Natural killer cell (primary cell): ENCODE measurements around the gene EPHA2. TPM values are rescaled to one million over a fixed set of nuclear protein-coding genes. Genes with fewer than 3 reads are reported as not detected.

Experiments used
- ATAC-seq, 3 donors: fragments of 150-1000 bp in 2 of 3; fragments of 200-7000 bp in 1 of 3; cut with Tn5 transposase; 1 replicate in 1 of 3; 2 replicates in 2 of 3; pipeline ENCODE4 v1.10.0; 2021; ENCODE audit warnings: mild to moderate bottlenecking in 2 of 3, moderate library complexity in 2 of 3
- DNase-seq, 2 donors: peaks; one replicate each; pipeline versions ENCODE4 v3.0.0 to v3.0.0-alpha.2; 2013 to 2021; ENCODE audit warnings: mixed read lengths in 1 of 2
- H3K27ac ChIP-seq: one replicate; pipeline ENCODE4 v1.5.1; 2013; ENCODE audit warnings: mild to moderate bottlenecking, low read length
- H3K27me3 ChIP-seq: one replicate; pipeline ENCODE4 v1.6.1; 2013; ENCODE audit warnings: low read length; ENCODE audit not compliant: control insufficient read depth, insufficient read depth
- H3K36me3 ChIP-seq: one replicate; pipeline ENCODE4 v1.6.1; 2013; ENCODE audit warnings: low read length; ENCODE audit not compliant: control insufficient read depth, insufficient read depth
- H3K4me1 ChIP-seq: one replicate; pipeline ENCODE4 v1.6.1; 2013; ENCODE audit warnings: low read length; ENCODE audit not compliant: control insufficient read depth, insufficient read depth
- H3K4me3 ChIP-seq: one replicate; pipeline ENCODE4 v1.5.1; 2013; ENCODE audit warnings: low read length
- H3K9me3 ChIP-seq: one replicate; pipeline ENCODE4 v1.6.1; 2013; ENCODE audit warnings: low read length; ENCODE audit not compliant: control insufficient read depth, insufficient read depth
- H3K27ac Mint-ChIP-seq, 2 donors: one replicate each; pipeline ENCODE4 v1.8.0; 2022; ENCODE audit warnings: mild to moderate bottlenecking in 2 of 2, mixed read lengths in 2 of 2, moderate library complexity in 1 of 2
- H3K27me3 Mint-ChIP-seq, 2 donors: one replicate each; pipeline ENCODE4 v1.8.0; 2022; ENCODE audit warnings: low read depth in 2 of 2, mixed read lengths in 2 of 2
- H3K36me3 Mint-ChIP-seq: one replicate; pipeline ENCODE4 v1.8.0; 2022; ENCODE audit warnings: mixed read lengths
- H3K4me1 Mint-ChIP-seq, 2 donors: one replicate each; pipeline ENCODE4 v1.8.0; 2022; ENCODE audit warnings: mixed read lengths in 2 of 2
- H3K4me3 Mint-ChIP-seq: one replicate; pipeline ENCODE4 v1.8.0; 2022; ENCODE audit warnings: mild to moderate bottlenecking, moderate library complexity, mixed read lengths
- H3K9me3 Mint-ChIP-seq, 2 donors: one replicate each; pipeline ENCODE4 v1.8.0; 2022; ENCODE audit warnings: mixed read lengths in 2 of 2
- WGBS: methylation state at CpG from one replicate; pipeline ENCODE4 v1.1.7; 2013; ENCODE audit warnings: missing lambda C conversion rate; ENCODE audit not compliant: insufficient coverage; 5-methylcytosine and 5-hydroxymethylcytosine counted together
- intact Hi-C: fragments of 100-400 bp; cut with micrococcal nuclease; formaldehyde crosslinking; loops from one replicate; pipeline ENCODE4 v1.14.2; 2022
- total RNA-seq, 4 donors: library from RNA; stranded (reverse); fragments of 120-200 nt in 1 of 4; gene quantifications; one replicate each; pipeline versions ENCODE4 v1.2.3 to v1.2.4, GENCODE V29; 2013 to 2022
- TF ChIP-seq, protein P1 (sequence below): fragments of 200-600 bp; IDR thresholded peaks from one replicate; pipeline ENCODE4 v1.8.0; 2022; ENCODE audit warnings: antibody characterized with exemption

EPHA2 gene
- total RNA-seq, 3 donors from 2014 or later (not counting 1 experiment from before 2014, with no cell fraction given): 0.13 TPM; not detected in 2

DNA sequence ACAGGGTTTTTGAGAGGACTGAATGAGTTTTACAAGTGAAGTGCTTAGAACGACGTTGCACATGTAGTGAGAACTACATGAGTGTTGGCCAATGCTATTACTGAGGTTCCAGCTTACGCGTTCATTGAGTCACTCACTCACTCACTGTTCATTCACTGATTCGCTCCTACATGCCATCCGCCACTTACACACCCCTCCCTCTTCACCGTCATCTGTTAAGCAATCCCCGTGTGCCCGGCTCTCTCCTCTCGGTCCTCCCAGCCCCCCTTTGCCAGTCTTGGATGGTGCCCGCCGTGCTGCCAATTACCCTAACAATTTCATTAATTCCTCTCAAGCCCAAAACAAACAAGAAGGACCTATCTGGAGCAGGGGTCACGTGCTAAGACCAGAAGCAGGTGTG is 27.3 kb upstream of the EPHA2 start:
- no peaks in the 10 kb centered on the region for H3K36me3 Mint-ChIP-seq
- intact Hi-C loops: no loop called here
- Histone ChIP-seq H3K27ac (no peak overlapping the region), H3K4me3 (no peak overlapping the region), H3K9me3 (no peaks in the 10 kb centered on the region), H3K4me1 (peaks cover 4% of the 10 kb centered on the region), H3K27me3 (no peaks in the 10 kb centered on the region), H3K36me3 (no peaks in the 10 kb centered on the region)
- WGBS: 90% methylated on average over 13 of the region's 13 CpGs
- no peak overlapping the region for H3K4me3 Mint-ChIP-seq
- peaks cover 4 to 9% of the 10 kb centered on the region in 2 donors for H3K27me3 Mint-ChIP-seq
- H3K9me3 Mint-ChIP-seq: no peaks in the 10 kb centered on the region
- no peak overlapping the region for H3K27ac Mint-ChIP-seq
- ATAC-seq: no peak
- TF ChIP-seq, protein P1, sequence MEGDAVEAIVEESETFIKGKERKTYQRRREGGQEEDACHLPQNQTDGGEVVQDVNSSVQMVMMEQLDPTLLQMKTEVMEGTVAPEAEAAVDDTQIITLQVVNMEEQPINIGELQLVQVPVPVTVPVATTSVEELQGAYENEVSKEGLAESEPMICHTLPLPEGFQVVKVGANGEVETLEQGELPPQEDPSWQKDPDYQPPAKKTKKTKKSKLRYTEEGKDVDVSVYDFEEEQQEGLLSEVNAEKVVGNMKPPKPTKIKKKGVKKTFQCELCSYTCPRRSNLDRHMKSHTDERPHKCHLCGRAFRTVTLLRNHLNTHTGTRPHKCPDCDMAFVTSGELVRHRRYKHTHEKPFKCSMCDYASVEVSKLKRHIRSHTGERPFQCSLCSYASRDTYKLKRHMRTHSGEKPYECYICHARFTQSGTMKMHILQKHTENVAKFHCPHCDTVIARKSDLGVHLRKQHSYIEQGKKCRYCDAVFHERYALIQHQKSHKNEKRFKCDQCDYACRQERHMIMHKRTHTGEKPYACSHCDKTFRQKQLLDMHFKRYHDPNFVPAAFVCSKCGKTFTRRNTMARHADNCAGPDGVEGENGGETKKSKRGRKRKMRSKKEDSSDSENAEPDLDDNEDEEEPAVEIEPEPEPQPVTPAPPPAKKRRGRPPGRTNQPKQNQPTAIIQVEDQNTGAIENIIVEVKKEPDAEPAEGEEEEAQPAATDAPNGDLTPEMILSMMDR: no peak
- DNase-seq: no peak
- H3K4me1 Mint-ChIP-seq: no peaks in the 10 kb centered on the region

- DNase-seq: no peak
- Mint-ChIP-seq H3K27ac (no peak overlapping the region), H3K36me3 (no peaks in the 10 kb centered on the region), H3K4me1 (no peaks in the 10 kb centered on the region), H3K27me3 (peaks cover 9 to 11% of the 10 kb centered on the region in 2 donors), H3K4me3 (no peak overlapping the region), H3K9me3 (no peaks in the 10 kb centered on the region)
- Histone ChIP-seq H3K27ac (no peak overlapping the region), H3K4me3 (no peak overlapping the region), H3K9me3 (no peaks in the 10 kb centered on the region), H3K27me3 (no peaks in the 10 kb centered on the region), H3K4me1 (no peaks in the 10 kb centered on the region), H3K36me3 (no peaks in the 10 kb centered on the region)
- intact Hi-C loops: no loop called here
- 83% methylated on average over 17 of the region's 18 CpGs for WGBS
- TF ChIP-seq, protein P1: no peak
- no peak for ATAC-seq
Observed at GRCh38 chr1:16181887-16182719, 26.2 kb upstream of the EPHA2 start.

- no peak overlapping the region for H3K27ac Mint-ChIP-seq
- no peaks in the 10 kb centered on the region for H3K36me3 ChIP-seq
- no peak overlapping the region for H3K4me3 ChIP-seq
- ATAC-seq (no peak), DNase-seq (no peak)
- intact Hi-C loops: no loop called here
- no peaks in the 10 kb centered on the region for H3K27me3 ChIP-seq
- no peaks in the 10 kb centered on the region for H3K36me3 Mint-ChIP-seq
- no peaks in the 10 kb centered on the region for H3K9me3 ChIP-seq
- H3K4me1 ChIP-seq: no peaks in the 10 kb centered on the region
- no peaks in the 10 kb centered on the region for H3K9me3 Mint-ChIP-seq
- peaks cover 9 to 18% of the 10 kb centered on the region in 2 donors for H3K27me3 Mint-ChIP-seq
- H3K4me3 Mint-ChIP-seq: no peak overlapping the region
- TF ChIP-seq, protein P1: no peak
- no peak overlapping the region for H3K27ac ChIP-seq
- 74% methylated on average over 8 of the region's 13 CpGs for WGBS
- H3K4me1 Mint-ChIP-seq: peaks cover 0 to 6% of the 10 kb centered on the region in 2 donors
Observed at GRCh38 chr1:16180291-16180824, 24.5 kb upstream of the EPHA2 start.
